ENCODE results near the gene ALPL. TPM values are rescaled to one million over a fixed set of nuclear protein-coding genes. Genes with fewer than 3 reads are reported as not detected.

The ALPL gene
- total RNA-seq, 1 experiment from 2014 or later = not detected

DNA sequence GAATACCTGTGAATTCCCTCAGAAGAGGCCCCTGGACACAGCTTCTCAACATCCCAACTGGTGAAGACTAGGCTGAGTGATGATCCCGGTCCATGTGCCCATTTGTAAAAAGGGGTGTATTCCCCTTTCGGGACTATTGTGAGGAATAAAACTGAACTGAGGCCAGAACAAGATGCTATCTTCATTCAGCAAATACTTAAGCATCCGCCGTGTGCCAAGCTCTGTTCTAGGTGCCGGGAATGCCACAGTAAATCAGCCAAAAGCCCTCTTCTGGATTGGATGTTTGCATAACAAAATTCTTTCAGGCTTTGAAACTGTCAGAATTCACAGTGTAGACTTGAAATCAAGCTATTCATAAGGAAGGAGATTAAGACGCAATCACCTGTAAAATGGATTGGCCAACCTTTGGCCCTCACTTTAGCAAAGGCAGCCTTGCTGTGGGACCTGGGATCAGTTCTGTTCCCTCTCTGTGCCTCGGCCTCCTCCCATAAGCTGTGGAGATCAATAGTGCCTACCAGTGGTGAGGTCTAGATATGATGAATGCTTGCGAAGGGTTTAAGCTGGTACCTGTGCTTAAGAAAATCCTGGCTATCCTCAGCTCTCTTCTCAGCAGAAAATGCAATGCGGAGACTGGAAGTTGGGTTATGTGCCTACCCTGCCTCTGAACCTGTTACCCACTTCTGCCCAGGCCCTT, 1.8 kb downstream of the ALPL start:
- H3K4me1 ChIP-seq (replicated peaks; ENCODE audit: insufficient read depth) = no peaks in the 10 kb centered on the region
- H3K9me2 ChIP-seq (ENCODE audit: insufficient read depth) = no peaks in the 10 kb centered on the region
- H3K9me3 ChIP-seq (ENCODE audit: insufficient read depth, low read depth) = no peaks in the 10 kb centered on the region
- POLR2A ChIA-PET (ENCODE audit: unreplicated experiment) = interaction anchor here (1.3 kb wide), 1 partner anchor 1065 kb away, joined by 7 read pairs; no protein-coding TSS in a partner anchor
- no peaks in the 10 kb centered on the region for H3K36me3 ChIP-seq (ENCODE audit: low read depth)
- no peaks in the 10 kb centered on the region for H3F3A ChIP-seq (ENCODE audit: insufficient read depth, low read depth)
- intact Hi-C loops (cut with micrococcal nuclease; ENCODE audit: unreplicated experiment) = no loop called here
- no peaks in the 10 kb centered on the region for H3K79me2 ChIP-seq (ENCODE audit: low read depth)
- no peak overlapping the region for H3K27ac ChIP-seq
- no peak overlapping the region for H3K4me3 ChIP-seq
- no peak overlapping the region for H2AFZ ChIP-seq
- H4K20me1 ChIP-seq (ENCODE audit: insufficient read depth) = no peaks in the 10 kb centered on the region
- TF ChIP-seq EZH2 (IDR thresholded peaks at IDR 0.05; ENCODE audit: low read depth) = no peak
- TF ChIP-seq, protein P1, sequence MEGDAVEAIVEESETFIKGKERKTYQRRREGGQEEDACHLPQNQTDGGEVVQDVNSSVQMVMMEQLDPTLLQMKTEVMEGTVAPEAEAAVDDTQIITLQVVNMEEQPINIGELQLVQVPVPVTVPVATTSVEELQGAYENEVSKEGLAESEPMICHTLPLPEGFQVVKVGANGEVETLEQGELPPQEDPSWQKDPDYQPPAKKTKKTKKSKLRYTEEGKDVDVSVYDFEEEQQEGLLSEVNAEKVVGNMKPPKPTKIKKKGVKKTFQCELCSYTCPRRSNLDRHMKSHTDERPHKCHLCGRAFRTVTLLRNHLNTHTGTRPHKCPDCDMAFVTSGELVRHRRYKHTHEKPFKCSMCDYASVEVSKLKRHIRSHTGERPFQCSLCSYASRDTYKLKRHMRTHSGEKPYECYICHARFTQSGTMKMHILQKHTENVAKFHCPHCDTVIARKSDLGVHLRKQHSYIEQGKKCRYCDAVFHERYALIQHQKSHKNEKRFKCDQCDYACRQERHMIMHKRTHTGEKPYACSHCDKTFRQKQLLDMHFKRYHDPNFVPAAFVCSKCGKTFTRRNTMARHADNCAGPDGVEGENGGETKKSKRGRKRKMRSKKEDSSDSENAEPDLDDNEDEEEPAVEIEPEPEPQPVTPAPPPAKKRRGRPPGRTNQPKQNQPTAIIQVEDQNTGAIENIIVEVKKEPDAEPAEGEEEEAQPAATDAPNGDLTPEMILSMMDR (conservative IDR thresholded peaks at IDR 0.05) = no peak
- BruUV-seq (replicated peaks) = no TSS peak
- H3K4me2 ChIP-seq = no peak overlapping the region
- CTCF ChIA-PET = no interaction called here
- no peak for DNase-seq
- no peaks in the 10 kb centered on the region for H3K27me3 ChIP-seq (ENCODE audit: insufficient read depth, low read depth)

DNA sequence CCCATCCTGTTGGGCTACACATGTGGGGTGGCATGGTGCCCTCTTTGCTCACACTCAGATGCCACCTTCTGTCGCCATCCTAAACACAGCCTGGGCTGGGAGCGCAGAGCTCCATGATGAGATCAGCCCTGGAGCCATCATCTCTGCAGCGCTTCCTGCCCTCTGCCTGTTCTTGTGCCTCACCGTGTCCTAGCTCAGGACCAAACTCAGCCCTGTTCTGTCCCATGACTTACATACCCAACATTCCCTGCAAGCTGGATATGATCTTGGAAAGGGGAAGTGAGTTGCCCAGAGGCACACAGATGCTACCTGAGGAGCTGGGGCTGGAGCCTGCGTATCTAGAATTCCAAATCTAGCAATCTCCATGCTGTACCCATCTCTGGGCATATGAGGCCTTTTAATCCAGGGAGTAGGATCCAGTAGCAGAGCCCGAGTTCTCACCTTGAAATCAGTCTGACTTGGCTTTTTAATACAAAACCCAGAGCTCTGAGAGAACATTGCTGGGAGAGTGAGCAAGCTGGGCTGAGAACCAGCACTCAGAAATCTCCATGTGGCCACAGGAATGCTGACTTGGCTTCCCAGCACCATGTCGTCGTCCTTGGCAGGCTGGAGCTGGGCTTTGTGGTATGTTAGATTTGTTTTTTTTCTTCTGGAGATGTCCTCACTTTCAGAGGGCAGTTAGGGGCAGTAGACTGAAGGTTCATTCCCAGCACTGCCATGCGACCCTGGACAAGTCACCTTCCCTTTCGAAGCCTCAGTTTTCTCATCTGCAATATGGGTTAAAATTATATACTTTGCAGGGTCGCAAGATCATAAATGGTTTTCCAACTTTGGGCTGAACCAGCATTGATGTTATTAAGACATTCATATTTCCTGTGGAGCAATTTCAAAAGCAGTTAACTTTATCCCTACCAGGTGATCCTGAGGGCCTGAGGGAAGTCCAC, 2.6 kb downstream of the ALPL start:
- CTCF ChIA-PET = no interaction called here
- peak in 1 of 2 experiments; percentile 32 for DNase-seq
- H3K9me3 ChIP-seq (ENCODE audit: insufficient read depth, low read depth) = no peaks in the 10 kb centered on the region
- H3K4me3 ChIP-seq = no peak overlapping the region
- no peak overlapping the region for H3K27ac ChIP-seq
- no TSS peak for BruUV-seq (replicated peaks)
- no peaks in the 10 kb centered on the region for H4K20me1 ChIP-seq (ENCODE audit: insufficient read depth)
- H3K4me1 ChIP-seq (replicated peaks; ENCODE audit: insufficient read depth) = no peaks in the 10 kb centered on the region; the same call in 1 of the 2 replicates
- no peaks in the 10 kb centered on the region for H3K36me3 ChIP-seq (ENCODE audit: low read depth)
- intact Hi-C loops (cut with micrococcal nuclease; ENCODE audit: unreplicated experiment) = no loop called here
- TF ChIP-seq EZH2 (IDR thresholded peaks at IDR 0.05; ENCODE audit: low read depth) = no peak
- TF ChIP-seq, protein P1 (conservative IDR thresholded peaks at IDR 0.05) = no peak
- no peak overlapping the region for H2AFZ ChIP-seq
- H3K27me3 ChIP-seq (ENCODE audit: insufficient read depth, low read depth) = no peaks in the 10 kb centered on the region
- POLR2A ChIA-PET (ENCODE audit: unreplicated experiment) = interaction anchor here (1.3 kb wide), 1 partner anchor 1064 kb away, joined by 7 read pairs; no protein-coding TSS in a partner anchor
- no peak overlapping the region for H3K4me2 ChIP-seq
- no peaks in the 10 kb centered on the region for H3K79me2 ChIP-seq (ENCODE audit: low read depth)
- H3F3A ChIP-seq (ENCODE audit: insufficient read depth, low read depth) = no peaks in the 10 kb centered on the region
- no peaks in the 10 kb centered on the region for H3K9me2 ChIP-seq (ENCODE audit: insufficient read depth)

DNA sequence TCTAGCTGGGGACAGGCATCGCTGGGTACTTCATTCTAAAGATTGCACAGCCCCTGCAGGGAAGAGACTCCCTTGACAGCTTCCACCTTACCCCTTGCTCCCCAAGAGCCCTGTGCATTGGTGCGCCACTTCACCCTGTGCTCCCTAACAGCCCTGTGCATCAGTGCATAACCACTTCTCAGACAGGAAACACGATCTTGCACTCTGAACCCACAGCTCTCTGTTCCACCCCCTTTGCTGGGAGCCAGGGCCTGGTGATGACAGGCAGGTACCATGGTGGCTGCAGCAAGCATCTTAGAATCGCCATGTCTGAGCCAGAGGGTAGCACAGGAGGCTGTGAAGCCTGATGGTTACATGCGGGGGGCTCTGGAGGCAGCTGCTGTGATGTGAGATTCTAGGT, 5.0 kb downstream of the ALPL start:
- intact Hi-C loops (cut with micrococcal nuclease; ENCODE audit: unreplicated experiment) = no loop called here
- Histone ChIP-seq H3K27me3 (ENCODE audit: insufficient read depth, low read depth) (no peaks in the 10 kb centered on the region), H3F3A (ENCODE audit: insufficient read depth, low read depth) (no peaks in the 10 kb centered on the region), H3K27ac (no peak overlapping the region), H3K9me2 (ENCODE audit: insufficient read depth) (no peaks in the 10 kb centered on the region), H3K4me2 (no peak overlapping the region), H3K4me1 (replicated peaks; ENCODE audit: insufficient read depth) (no peaks in the 10 kb centered on the region; the same call in 1 of the 2 replicates), H2AFZ (no peak overlapping the region), H3K4me3 (no peak overlapping the region), H3K9me3 (ENCODE audit: insufficient read depth, low read depth) (no peaks in the 10 kb centered on the region), H3K79me2 (ENCODE audit: low read depth) (no peaks in the 10 kb centered on the region), H3K36me3 (ENCODE audit: low read depth) (no peaks in the 10 kb centered on the region), H4K20me1 (ENCODE audit: insufficient read depth) (no peaks in the 10 kb centered on the region)
- BruUV-seq (replicated peaks) = no TSS peak
- ChIA-PET CTCF (no interaction called here), POLR2A (ENCODE audit: unreplicated experiment) (interaction anchor here (0.5 kb wide), 1 partner anchor 16 kb away, joined by 3 read pairs; no protein-coding TSS in a partner anchor)
- no peak for TF ChIP-seq EZH2 (IDR thresholded peaks at IDR 0.05; ENCODE audit: low read depth)
- TF ChIP-seq, protein P1 (conservative IDR thresholded peaks at IDR 0.05) = no peak
- DNase-seq = no peak
